Measurements from ENCODE around the gene EXOG. TPM values are rescaled to one million over a fixed set of nuclear protein-coding genes. Genes with fewer than 3 reads are reported as not detected.

Gene EXOG
- total and polyA plus RNA-seq, 2 of the 13 experiments (the other 11 are each of a cell fraction or from before 2014, with no cell fraction given): 5.5 to 9.5 TPM

DNA sequence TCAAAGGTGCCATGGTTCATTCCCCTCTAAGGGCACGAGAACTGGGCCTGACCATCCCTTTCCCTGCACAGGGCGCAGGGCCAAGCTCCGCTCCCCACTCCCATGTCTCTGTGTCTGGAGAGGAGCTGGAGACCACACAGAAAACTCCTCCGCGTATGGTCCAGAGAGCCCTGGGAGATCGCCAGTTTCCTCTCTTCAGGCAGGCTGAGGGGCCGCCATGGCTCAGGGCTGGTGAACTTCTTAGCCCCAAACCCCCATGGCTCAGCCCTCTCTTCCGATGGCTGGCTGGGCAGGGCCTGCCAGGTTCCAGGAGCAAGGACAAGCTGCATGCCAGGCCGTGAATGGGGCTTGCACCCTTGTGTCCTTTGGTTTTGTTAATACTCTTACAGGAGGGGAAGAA is 52.9 kb downstream of the EXOG start (continued):
- TF ChIP-seq, protein P1, sequence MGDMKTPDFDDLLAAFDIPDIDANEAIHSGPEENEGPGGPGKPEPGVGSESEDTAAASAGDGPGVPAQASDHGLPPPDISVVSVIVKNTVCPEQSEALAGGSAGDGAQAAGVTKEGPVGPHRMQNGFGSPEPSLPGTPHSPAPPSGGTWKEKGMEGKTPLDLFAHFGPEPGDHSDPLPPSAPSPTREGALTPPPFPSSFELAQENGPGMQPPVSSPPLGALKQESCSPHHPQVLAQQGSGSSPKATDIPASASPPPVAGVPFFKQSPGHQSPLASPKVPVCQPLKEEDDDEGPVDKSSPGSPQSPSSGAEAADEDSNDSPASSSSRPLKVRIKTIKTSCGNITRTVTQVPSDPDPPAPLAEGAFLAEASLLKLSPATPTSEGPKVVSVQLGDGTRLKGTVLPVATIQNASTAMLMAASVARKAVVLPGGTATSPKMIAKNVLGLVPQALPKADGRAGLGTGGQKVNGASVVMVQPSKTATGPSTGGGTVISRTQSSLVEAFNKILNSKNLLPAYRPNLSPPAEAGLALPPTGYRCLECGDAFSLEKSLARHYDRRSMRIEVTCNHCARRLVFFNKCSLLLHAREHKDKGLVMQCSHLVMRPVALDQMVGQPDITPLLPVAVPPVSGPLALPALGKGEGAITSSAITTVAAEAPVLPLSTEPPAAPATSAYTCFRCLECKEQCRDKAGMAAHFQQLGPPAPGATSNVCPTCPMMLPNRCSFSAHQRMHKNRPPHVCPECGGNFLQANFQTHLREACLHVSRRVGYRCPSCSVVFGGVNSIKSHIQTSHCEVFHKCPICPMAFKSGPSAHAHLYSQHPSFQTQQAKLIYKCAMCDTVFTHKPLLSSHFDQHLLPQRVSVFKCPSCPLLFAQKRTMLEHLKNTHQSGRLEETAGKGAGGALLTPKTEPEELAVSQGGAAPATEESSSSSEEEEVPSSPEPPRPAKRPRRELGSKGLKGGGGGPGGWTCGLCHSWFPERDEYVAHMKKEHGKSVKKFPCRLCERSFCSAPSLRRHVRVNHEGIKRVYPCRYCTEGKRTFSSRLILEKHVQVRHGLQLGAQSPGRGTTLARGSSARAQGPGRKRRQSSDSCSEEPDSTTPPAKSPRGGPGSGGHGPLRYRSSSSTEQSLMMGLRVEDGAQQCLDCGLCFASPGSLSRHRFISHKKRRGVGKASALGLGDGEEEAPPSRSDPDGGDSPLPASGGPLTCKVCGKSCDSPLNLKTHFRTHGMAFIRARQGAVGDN (CRISPR knock-in tag; IDR thresholded peaks at IDR 0.05): no peak
- no peak for TF ChIP-seq ESRRA (CRISPR knock-in tag; IDR thresholded peaks at IDR 0.05; ENCODE audit: low read depth)
- no peak for TF ChIP-seq ZNF552 (CRISPR knock-in tag; IDR thresholded peaks at IDR 0.05; ENCODE audit: borderline replicate concordance)
- no peak for TF ChIP-seq RBM22 (optimal IDR thresholded peaks at IDR 0.05; ENCODE audit: low read length)
- TF ChIP-seq ZNF331 (CRISPR knock-in tag; IDR thresholded peaks at IDR 0.05): no peak
- TF ChIP-seq, protein P2, sequence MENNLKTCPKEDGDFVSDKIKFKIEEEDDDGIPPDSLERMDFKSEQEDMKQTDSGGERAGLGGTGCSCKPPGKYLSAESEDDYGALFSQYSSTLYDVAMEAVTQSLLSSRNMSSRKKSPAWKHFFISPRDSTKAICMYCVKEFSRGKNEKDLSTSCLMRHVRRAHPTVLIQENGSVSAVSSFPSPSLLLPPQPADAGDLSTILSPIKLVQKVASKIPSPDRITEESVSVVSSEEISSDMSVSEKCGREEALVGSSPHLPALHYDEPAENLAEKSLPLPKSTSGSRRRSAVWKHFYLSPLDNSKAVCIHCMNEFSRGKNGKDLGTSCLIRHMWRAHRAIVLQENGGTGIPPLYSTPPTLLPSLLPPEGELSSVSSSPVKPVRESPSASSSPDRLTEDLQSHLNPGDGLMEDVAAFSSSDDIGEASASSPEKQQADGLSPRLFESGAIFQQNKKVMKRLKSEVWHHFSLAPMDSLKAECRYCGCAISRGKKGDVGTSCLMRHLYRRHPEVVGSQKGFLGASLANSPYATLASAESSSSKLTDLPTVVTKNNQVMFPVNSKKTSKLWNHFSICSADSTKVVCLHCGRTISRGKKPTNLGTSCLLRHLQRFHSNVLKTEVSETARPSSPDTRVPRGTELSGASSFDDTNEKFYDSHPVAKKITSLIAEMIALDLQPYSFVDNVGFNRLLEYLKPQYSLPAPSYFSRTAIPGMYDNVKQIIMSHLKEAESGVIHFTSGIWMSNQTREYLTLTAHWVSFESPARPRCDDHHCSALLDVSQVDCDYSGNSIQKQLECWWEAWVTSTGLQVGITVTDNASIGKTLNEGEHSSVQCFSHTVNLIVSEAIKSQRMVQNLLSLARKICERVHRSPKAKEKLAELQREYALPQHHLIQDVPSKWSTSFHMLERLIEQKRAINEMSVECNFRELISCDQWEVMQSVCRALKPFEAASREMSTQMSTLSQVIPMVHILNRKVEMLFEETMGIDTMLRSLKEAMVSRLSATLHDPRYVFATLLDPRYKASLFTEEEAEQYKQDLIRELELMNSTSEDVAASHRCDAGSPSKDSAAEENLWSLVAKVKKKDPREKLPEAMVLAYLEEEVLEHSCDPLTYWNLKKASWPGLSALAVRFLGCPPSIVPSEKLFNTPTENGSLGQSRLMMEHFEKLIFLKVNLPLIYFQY (CRISPR knock-in tag; IDR thresholded peaks at IDR 0.05; ENCODE audit: borderline replicate concordance): no peak
- TF ChIP-seq ZNF547 (CRISPR knock-in tag; IDR thresholded peaks at IDR 0.05): no peak
